Keratinocyte (primary cell): ENCODE data around the gene TRPC4AP. TPM values are rescaled to one million over a fixed set of nuclear protein-coding genes. Genes with fewer than 3 reads are reported as not detected.

Experiments used
- DNase-seq: peaks from one replicate; pipeline ENCODE4 v3.0.0-alpha.2; 2011; ENCODE audit warnings: low read depth, missing footprints, low spot score
- FAIRE-seq: peaks from 2 replicates; lab custom pipeline; 2011; peaks lifted over from hg19 to GRCh38; lab: Jason Lieb, UNC
- H2AFZ ChIP-seq: 2 replicates; pipeline ENCODE4 v1.6.0; 2012; ENCODE audit warnings: low read length, control low read depth, inconsistent platforms; ENCODE audit not compliant: control insufficient read depth
- H3K27ac ChIP-seq: 2 replicates; pipeline ENCODE4 v1.5.1; 2011; ENCODE audit warnings: low read length; ENCODE audit not compliant: control insufficient read depth, insufficient read depth
- H3K27me3 ChIP-seq: 3 replicates; pipeline ENCODE4 v1.6.0; 2011; ENCODE audit warnings: low read length; ENCODE audit not compliant: control insufficient read depth, insufficient read depth; ENCODE audit errors: extremely low read depth
- H3K36me3 ChIP-seq, 2 experiments: 2 replicates in 1 of 2; 3 replicates in 1 of 2; pipeline ENCODE4 v1.5.1; 2011; ENCODE audit warnings: low read length in 2 of 2, mild to moderate bottlenecking in 1 of 2; ENCODE audit not compliant: control insufficient read depth in 2 of 2, insufficient read depth in 2 of 2; ENCODE audit errors: extremely low read depth in 1 of 2
- H3K4me1 ChIP-seq: 3 replicates; pipeline ENCODE4 v1.5.1; 2011; ENCODE audit warnings: low read length; ENCODE audit not compliant: control insufficient read depth, insufficient read depth; ENCODE audit errors: extremely low read depth
- H3K4me2 ChIP-seq: 3 replicates; pipeline ENCODE4 v1.6.0; 2011; ENCODE audit warnings: low read depth, low read length; ENCODE audit not compliant: control insufficient read depth, insufficient read depth; ENCODE audit errors: extremely low read depth
- H3K4me3 ChIP-seq, 3 experiments: fragments of 200-600 bp in 1 of 3; sonication (generic) in 1 of 3; 2 replicates in 2 of 3; 3 replicates in 1 of 3; pipeline ENCODE4 v1.5.1; 2011 to 2016; ENCODE audit warnings: low read length in 3 of 3, mild to moderate bottlenecking in 3 of 3, control low read depth in 2 of 3, inconsistent platforms in 1 of 3, low read depth in 1 of 3, mixed read lengths in 1 of 3, mixed run types in 1 of 3, moderate library complexity in 1 of 3; ENCODE audit not compliant: control insufficient read depth in 2 of 3, insufficient read depth in 2 of 3; ENCODE audit errors: extremely low read depth in 1 of 3
- H3K79me2 ChIP-seq: 2 replicates; pipeline ENCODE4 v1.6.0; 2012; ENCODE audit warnings: low read length; ENCODE audit not compliant: control insufficient read depth, insufficient read depth
- H3K9ac ChIP-seq: 3 replicates; pipeline ENCODE4 v1.6.0; 2011; ENCODE audit warnings: low read length; ENCODE audit not compliant: control insufficient read depth, insufficient read depth; ENCODE audit errors: extremely low read depth
- H3K9me1 ChIP-seq: 3 replicates; pipeline ENCODE4 v1.6.0; 2011; ENCODE audit warnings: low read length; ENCODE audit not compliant: control insufficient read depth, insufficient read depth; ENCODE audit errors: extremely low read depth
- H3K9me3 ChIP-seq: 2 replicates; pipeline ENCODE4 v1.5.1; 2012; ENCODE audit warnings: low read depth, low read length; ENCODE audit not compliant: control insufficient read depth
- H4K20me1 ChIP-seq: 3 replicates; pipeline ENCODE4 v1.6.0; 2011; ENCODE audit warnings: low read length; ENCODE audit not compliant: control insufficient read depth, insufficient read depth; ENCODE audit errors: extremely low read depth
- EZH2 ChIP-seq: IDR thresholded peaks from one replicate; pipeline ENCODE4 v1.6.1; 2012; ENCODE audit warnings: inconsistent platforms, mild to moderate bottlenecking, low read length, moderate library complexity
- dilution Hi-C: fragments of 300-500 bp; cut with MboI; formaldehyde crosslinking; loops from one replicate; pipeline ENCODE4 v1.7.0; 2020; ENCODE audit warnings: low sequenced_read_pairs; ENCODE audit not compliant: extremely low pct_ligation_motif_present
- polyA plus RNA-seq, 5 experiments: library from polyadenylated mRNA; depleted of rRNA in 3 of 5; stranded (reverse) in 3 of 5; stranded (forward) in 1 of 5; unstranded in 1 of 5; fragments of >200 nt; gene quantifications; 1 replicate in 1 of 5; 2 replicates in 3 of 5; 3 replicates in 1 of 5; pipeline versions ENCODE4 v1.2.1 to v1.2.3, GENCODE V29; 2011 to 2012; ENCODE audit warnings: missing spikeins in 2 of 5, low read depth in 1 of 5, low replicate concordance in 1 of 5
- TF ChIP-seq, protein P1 (sequence below), 3 experiments: IDR thresholded peaks in 1 of 3; conservative IDR thresholded peaks in 1 of 3; optimal IDR thresholded peaks in 1 of 3; 2 replicates in 2 of 3; 3 replicates in 1 of 3; pipeline versions ENCODE3 to v1.5.1; 2011; ENCODE audit warnings: low read length in 3 of 3, mild to moderate bottlenecking in 3 of 3, moderate library complexity in 2 of 3, control low read depth in 1 of 3, inconsistent platforms in 1 of 3; ENCODE audit not compliant: insufficient read depth in 2 of 3; ENCODE audit errors: extremely low read depth in 1 of 3

The TRPC4AP gene
- polyA plus RNA-seq, 1 donor (not counting 4 experiments of a cell fraction or from before 2014, with no cell fraction given), result 53.9 TPM

DNA sequence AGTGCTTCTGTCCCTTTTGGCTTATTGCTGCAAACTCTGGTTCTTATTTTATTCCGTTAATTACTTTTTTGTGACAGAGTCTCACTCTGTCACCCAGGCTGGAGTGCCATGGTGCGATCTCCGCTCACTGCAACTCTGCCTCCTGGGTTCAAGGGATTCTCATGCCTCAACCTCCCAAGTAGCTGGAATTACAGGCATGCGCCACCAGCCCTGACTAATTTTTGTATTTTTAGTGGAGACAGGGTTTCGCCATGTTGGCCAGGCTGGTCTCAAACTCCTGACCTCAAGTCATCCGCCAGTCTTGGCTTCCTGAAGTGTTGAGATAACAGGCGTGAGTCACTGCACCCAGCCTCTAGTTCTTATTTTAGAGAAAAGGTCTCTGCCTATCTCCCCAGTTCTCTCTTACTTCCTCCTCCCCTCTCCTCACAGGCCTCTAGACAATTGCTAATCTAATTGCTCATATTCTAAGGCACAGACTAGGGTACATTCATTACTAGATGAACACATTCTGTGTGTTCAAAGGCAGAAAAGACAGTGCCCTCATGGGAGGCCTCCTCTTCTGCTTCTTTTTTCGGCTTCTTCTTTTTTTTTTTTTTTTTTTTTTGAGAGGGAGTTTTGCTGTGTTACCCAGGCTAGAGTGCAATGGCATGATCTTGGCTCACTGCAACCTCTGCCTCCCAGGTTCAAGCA, 27.6 kb upstream of the TRPC4AP start:
- H3K9ac ChIP-seq, result no peak overlapping the region
- no peaks in the 10 kb centered on the region for H3K79me2 ChIP-seq
- no peaks in the 10 kb centered on the region for H3K9me3 ChIP-seq
- H3K27ac ChIP-seq, result no peak overlapping the region
- no peak overlapping the region for H2AFZ ChIP-seq
- no peak overlapping the region for H3K4me3 ChIP-seq
- H3K36me3 ChIP-seq, result peaks cover 27 to 33% of the 10 kb centered on the region in 2 experiments
- no peaks in the 10 kb centered on the region for H3K9me1 ChIP-seq
- no peaks in the 10 kb centered on the region for H3K27me3 ChIP-seq
- no peaks in the 10 kb centered on the region for H4K20me1 ChIP-seq
- FAIRE-seq (no peak), DNase-seq (no peak)
- no peak for TF ChIP-seq EZH2
- TF ChIP-seq, protein P1, sequence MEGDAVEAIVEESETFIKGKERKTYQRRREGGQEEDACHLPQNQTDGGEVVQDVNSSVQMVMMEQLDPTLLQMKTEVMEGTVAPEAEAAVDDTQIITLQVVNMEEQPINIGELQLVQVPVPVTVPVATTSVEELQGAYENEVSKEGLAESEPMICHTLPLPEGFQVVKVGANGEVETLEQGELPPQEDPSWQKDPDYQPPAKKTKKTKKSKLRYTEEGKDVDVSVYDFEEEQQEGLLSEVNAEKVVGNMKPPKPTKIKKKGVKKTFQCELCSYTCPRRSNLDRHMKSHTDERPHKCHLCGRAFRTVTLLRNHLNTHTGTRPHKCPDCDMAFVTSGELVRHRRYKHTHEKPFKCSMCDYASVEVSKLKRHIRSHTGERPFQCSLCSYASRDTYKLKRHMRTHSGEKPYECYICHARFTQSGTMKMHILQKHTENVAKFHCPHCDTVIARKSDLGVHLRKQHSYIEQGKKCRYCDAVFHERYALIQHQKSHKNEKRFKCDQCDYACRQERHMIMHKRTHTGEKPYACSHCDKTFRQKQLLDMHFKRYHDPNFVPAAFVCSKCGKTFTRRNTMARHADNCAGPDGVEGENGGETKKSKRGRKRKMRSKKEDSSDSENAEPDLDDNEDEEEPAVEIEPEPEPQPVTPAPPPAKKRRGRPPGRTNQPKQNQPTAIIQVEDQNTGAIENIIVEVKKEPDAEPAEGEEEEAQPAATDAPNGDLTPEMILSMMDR (optimal IDR thresholded peaks at IDR 0.05 in 1 of 3, IDR thresholded peaks at IDR 0.05 in 1 of 3, conservative IDR thresholded peaks at IDR 0.05 in 1 of 3; ENCODE audit: extremely low read depth in 1 of 3, insufficient read depth in 2 of 3, low read length in 3 of 3), result no peak
- no peaks in the 10 kb centered on the region for H3K4me1 ChIP-seq
- dilution Hi-C loops, result no loop called here
- H3K4me2 ChIP-seq, result no peak overlapping the region

DNA sequence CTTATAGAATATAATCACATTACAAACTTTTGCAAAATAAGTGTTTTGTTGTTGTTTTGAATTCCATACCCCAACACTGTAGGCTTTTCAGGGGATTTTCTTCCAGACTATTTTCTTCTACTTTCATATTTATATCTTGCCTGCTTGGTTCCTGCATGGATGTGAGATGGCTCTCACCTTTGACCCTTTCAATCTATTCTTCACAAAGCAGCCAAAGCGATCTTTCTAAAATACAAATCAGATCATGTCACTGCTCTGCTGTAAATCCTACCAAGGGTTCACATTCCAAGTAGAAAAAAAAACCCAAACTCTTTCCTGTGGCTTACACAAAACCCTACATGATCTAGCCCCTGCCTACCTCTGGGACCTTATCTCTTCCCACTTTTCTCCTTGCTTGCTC, 25.0 kb upstream of the TRPC4AP start:
- Histone ChIP-seq H3K27ac (no peak overlapping the region), H3K9ac (no peak overlapping the region), H3K4me3 (no peak overlapping the region), H3K9me3 (no peaks in the 10 kb centered on the region), H2AFZ (no peak overlapping the region), H3K36me3 (peaks cover 13 to 26% of the 10 kb centered on the region in 2 experiments), H3K9me1 (no peaks in the 10 kb centered on the region), H3K79me2 (no peaks in the 10 kb centered on the region), H3K4me1 (no peaks in the 10 kb centered on the region), H3K4me2 (no peak overlapping the region), H3K27me3 (no peaks in the 10 kb centered on the region), H4K20me1 (no peaks in the 10 kb centered on the region)
- DNase-seq (no peak), FAIRE-seq (no peak)
- dilution Hi-C loops, result no loop called here
- no peak for TF ChIP-seq EZH2
- TF ChIP-seq, protein P1 (optimal IDR thresholded peaks at IDR 0.05 in 1 of 3, IDR thresholded peaks at IDR 0.05 in 1 of 3, conservative IDR thresholded peaks at IDR 0.05 in 1 of 3; ENCODE audit: extremely low read depth in 1 of 3, insufficient read depth in 2 of 3, low read length in 3 of 3), result no peak
